ENCODE results near the gene HTATIP2. TPM values are rescaled to one million over a fixed set of nuclear protein-coding genes. Genes with fewer than 3 reads are reported as not detected.

The HTATIP2 gene
- total and polyA plus RNA-seq, 2 experiments from 2014 or later, result 31.5 to 61.3 TPM

GRCh38 chr11:20327377-20327935 lies 36.1 kb upstream of the HTATIP2 start:
- Histone ChIP-seq H2AFZ (no peak overlapping the region), H3K27me3 (no peaks in the 10 kb centered on the region), H3K9me2 (replicated peaks; ENCODE audit: insufficient read depth) (no peaks in the 10 kb centered on the region), H3K4me1 (ENCODE audit: insufficient read depth) (no peaks in the 10 kb centered on the region), H3K9me3 (ENCODE audit: low read depth) (no peaks in the 10 kb centered on the region), H3K4me3 (no peak overlapping the region), H3K79me2 (no peaks in the 10 kb centered on the region), H3K4me2 (no peak overlapping the region), H4K20me1 (ENCODE audit: insufficient read depth, poor library complexity, severe bottlenecking) (no peaks in the 10 kb centered on the region), H3K36me3 (replicated peaks; ENCODE audit: insufficient read depth, low read depth) (no peaks in the 10 kb centered on the region), H3K27ac (no peak overlapping the region)
- 74% methylated on average over 7 of the region's 7 CpGs for WGBS (ENCODE audit: low lambda C conversion rate, missing lambda C conversion rate)
- DNase-seq (ENCODE audit: low spot score), result no peak
- no peak for TF ChIP-seq EZH2 (IDR thresholded peaks at IDR 0.05; ENCODE audit: borderline replicate concordance)
- no peak for TF ChIP-seq CTCF (IDR thresholded peaks at IDR 0.05; ENCODE audit: poor library complexity)
- no peak for TF ChIP-seq EZH2phosphoT487 (IDR thresholded peaks at IDR 0.05; ENCODE audit: low read depth, severe bottlenecking, unreplicated experiment)

GRCh38 chr11:20336056-20336455 lies 27.5 kb upstream of the HTATIP2 start:
- WGBS (ENCODE audit: low lambda C conversion rate, missing lambda C conversion rate), result 84% methylated on average over 1 of the region's 1 CpG
- Histone ChIP-seq H3K36me3 (replicated peaks; ENCODE audit: insufficient read depth, low read depth) (no peaks in the 10 kb centered on the region), H2AFZ (no peak overlapping the region), H4K20me1 (ENCODE audit: insufficient read depth, poor library complexity, severe bottlenecking) (no peaks in the 10 kb centered on the region), H3K27ac (no peak overlapping the region), H3K9me3 (ENCODE audit: low read depth) (no peaks in the 10 kb centered on the region), H3K9me2 (replicated peaks; ENCODE audit: insufficient read depth) (no peaks in the 10 kb centered on the region), H3K27me3 (peaks cover 3% of the 10 kb centered on the region), H3K4me2 (no peak overlapping the region), H3K4me1 (ENCODE audit: insufficient read depth) (no peaks in the 10 kb centered on the region), H3K79me2 (no peaks in the 10 kb centered on the region), H3K4me3 (no peak overlapping the region)
- DNase-seq (ENCODE audit: low spot score), result no peak
- no peak for TF ChIP-seq EZH2phosphoT487 (IDR thresholded peaks at IDR 0.05; ENCODE audit: low read depth, severe bottlenecking, unreplicated experiment)
- no peak for TF ChIP-seq CTCF (IDR thresholded peaks at IDR 0.05; ENCODE audit: poor library complexity)
- TF ChIP-seq EZH2 (IDR thresholded peaks at IDR 0.05; ENCODE audit: borderline replicate concordance), result no peak

- no peak overlapping the region for H3K4me3 ChIP-seq
- 23% methylated on average over 9 of the region's 9 CpGs for WGBS (ENCODE audit: low lambda C conversion rate, missing lambda C conversion rate)
- no peak overlapping the region for H3K27ac ChIP-seq
- no peaks in the 10 kb centered on the region for H3K9me3 ChIP-seq (ENCODE audit: low read depth)
- H3K9me2 ChIP-seq (replicated peaks; ENCODE audit: insufficient read depth), result no peaks in the 10 kb centered on the region
- peaks cover 3% of the 10 kb centered on the region for H3K4me1 ChIP-seq (ENCODE audit: insufficient read depth)
- H3K79me2 ChIP-seq, result no peaks in the 10 kb centered on the region
- no peaks in the 10 kb centered on the region for H3K36me3 ChIP-seq (replicated peaks; ENCODE audit: insufficient read depth, low read depth)
- peaks cover 3% of the 10 kb centered on the region for H3K27me3 ChIP-seq
- no peak overlapping the region for H2AFZ ChIP-seq
- H3K4me2 ChIP-seq, result no peak overlapping the region
- H4K20me1 ChIP-seq (ENCODE audit: insufficient read depth, poor library complexity, severe bottlenecking), result no peaks in the 10 kb centered on the region
- TF ChIP-seq CTCF (IDR thresholded peaks at IDR 0.05; ENCODE audit: poor library complexity) (peak; percentile 65), EZH2 (IDR thresholded peaks at IDR 0.05; ENCODE audit: borderline replicate concordance) (no peak), EZH2phosphoT487 (IDR thresholded peaks at IDR 0.05; ENCODE audit: low read depth, severe bottlenecking, unreplicated experiment) (no peak)
- DNase-seq (ENCODE audit: low spot score), result peak; percentile 54
These were observed 25.9 kb upstream of the HTATIP2 start for GRCh38 chr11:20337526-20338154.

Measured in hepatocyte (in vitro differentiated cells).